ENCODE results near the gene GOLGB1.
"Not testable (repeated sequence)": the region's sequence is repeated elsewhere in the genome, so short reads cannot be mapped to it uniquely, and the experiment has no call there.

Gene GOLGB1

GRCh38 chr3:121688747-121689146 lies 60.8 kb downstream of the GOLGB1 start:
- DNase-seq = not testable (repeated sequence)

GRCh38 chr3:121681792-121682191 lies 67.7 kb downstream of the GOLGB1 start:
- no peak for DNase-seq

DNA sequence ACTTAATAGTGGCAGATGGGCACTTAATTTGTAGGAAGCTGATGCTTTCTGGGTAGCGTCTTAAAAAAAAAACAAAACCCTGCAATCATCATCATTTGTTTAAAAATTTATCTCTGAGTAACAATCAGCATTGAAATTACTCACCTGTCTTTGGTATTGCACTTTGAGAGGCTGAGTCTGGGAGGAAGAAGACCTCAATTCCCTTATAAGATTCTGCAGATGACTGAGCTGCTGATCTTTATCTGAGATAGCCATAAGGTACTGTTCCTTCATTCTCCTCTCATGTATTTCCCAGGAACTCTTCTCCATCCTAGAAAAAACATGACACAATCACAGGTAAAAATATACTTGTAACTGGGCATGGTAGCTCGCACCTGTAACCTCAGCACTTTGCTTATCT lies 72.4 kb downstream of the GOLGB1 start:
- no peak for DNase-seq

- no peak for DNase-seq
These were observed 78.9 kb downstream of the GOLGB1 start for GRCh38 chr3:121670676-121671075.

GRCh38 chr3:121667333-121667732 lies 82.2 kb downstream of the GOLGB1 start:
- DNase-seq = no peak

DNA sequence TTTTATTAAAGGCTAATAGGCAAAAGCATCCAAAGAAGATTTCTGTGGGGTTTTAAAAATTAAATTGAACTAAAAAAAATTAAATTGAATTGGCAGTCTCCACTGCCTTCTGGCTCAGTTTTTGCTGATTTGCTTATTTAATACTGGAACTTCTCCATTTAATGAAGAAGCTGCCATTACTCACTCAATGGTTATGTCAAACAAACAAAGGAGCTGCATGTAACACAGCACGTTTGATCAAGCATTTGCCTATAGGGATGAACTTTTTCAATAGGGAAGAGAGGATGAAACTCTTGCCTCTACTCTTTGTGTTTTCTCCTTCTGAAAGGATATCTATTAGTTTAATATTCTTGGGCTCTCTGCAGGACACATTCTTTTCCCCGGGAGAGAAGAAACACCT lies 84.1 kb downstream of the GOLGB1 start:
- no peak for DNase-seq

DNA sequence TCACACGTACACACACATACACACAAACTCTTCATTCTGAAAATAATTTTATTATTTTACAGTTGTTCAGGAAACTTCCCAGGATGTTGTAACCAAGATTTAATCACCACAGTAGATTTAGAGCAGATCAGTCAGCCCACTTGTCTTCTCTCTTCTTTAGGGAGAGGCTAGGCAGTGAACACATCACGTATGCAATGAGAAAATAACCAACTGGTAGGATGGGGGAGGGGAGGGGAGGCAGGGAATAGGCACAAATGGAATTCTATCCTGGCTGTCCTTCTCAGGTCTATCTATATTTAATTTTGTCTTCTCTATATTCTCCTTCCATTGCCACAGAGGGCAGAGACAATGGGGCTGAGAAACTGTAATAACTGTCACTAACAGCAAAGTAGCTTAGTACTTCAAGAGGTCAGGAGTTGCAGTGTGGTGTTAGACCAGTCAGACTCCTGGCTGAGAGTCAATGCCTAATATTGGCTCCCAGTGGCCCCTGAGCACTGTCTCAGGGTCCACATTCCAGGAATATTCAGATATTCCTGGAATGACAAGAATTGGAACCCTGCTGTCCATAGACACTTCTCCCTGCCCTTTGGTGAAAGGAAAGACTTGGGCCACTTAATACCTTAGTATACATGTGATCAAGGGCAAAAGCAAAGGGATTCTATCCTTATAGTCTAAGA lies 86.2 kb downstream of the GOLGB1 start:
- no peak for DNase-seq

DNA sequence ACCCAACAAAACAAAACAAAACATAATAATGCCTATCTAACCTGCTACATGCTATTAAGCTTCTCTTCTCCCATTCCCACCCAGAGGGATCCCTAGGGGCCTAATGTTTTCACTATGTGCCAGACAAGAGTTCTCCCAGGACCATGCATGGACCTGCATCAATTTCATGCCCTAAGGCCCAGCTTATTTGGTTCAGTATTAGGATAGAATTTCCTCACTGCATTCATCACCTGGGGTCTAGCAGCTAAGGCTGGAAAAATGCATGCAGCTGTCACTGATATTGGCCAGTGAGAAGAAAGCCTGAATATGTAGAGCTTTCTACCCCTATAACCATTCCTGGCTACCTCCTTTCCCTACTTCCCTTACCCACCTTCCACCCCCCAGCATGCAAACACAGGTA lies 86.8 kb downstream of the GOLGB1 start:
- DNase-seq = no peak

- no peak for DNase-seq
These were observed 88.2 kb downstream of the GOLGB1 start for GRCh38 chr3:121661376-121661775.

GRCh38 chr3:121660356-121661171 lies 89.0 kb downstream of the GOLGB1 start, which contains the start of gene HCLS1:
Gene HCLS1, minus strand, starts transcription at chr3:121660903. Its CDS starts 2,556 bp downstream, at chr3:121658347.
- no peak for DNase-seq

DNA sequence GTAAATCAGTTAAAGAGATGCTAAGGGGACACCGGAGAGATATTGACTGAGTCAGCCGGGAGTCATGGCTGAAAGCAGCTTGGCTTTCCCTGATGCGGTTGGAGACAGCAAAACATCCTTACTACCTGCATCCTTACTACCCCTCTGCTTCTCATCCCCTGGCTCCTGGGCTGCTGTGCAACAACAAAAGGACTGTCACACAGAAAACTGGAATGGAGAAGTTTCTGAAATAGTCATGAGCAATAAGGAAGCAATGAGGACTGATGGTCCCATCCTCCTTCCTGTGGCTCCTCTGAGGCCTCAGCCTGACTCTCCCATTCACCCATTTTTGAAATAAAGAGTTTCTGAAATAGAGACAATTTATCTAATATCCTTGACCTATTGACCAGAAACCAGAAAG lies 90.0 kb downstream of the GOLGB1 start:
- DNase-seq = no peak

DNA sequence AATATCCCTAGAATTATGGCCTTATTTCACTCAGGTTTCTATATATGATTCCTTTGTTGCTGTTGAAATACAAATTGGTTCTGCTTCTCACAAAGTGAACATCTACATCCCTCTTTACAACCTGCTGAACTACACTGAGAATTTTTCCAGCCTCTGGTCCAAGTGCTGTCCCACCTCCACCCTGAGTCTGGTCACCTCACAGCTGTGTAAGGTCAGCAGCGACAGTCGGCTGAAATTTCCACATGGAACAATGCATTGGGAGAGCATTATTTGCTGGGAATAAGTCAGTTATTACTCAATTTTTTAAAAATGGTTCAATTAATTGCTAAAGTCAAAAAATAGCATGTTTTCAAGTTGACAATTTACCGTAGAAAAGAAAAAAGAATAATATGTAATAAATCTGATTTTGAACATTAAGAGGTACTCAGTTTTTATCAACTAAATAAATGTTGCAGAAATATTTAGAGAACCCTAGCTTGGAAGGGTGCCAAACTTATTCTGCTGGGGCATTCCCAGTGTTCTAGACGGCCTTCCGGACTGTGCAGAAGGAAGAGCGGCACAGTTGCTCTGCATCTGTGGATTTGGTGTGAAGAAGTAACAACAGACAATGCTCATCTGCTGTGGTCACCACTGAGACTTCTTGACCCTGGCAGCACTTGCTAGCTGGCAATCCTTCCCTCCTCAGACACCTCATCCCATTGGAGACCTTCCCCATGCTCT lies 90.7 kb downstream of the GOLGB1 start:
- no peak for DNase-seq

- no peak for DNase-seq
These were observed 94.8 kb downstream of the GOLGB1 start for GRCh38 chr3:121654493-121655385.

GRCh38 chr3:121651684-121652083 lies 97.9 kb downstream of the GOLGB1 start:
- DNase-seq = no peak

GRCh38 chr3:121649645-121650044 lies 99.9 kb downstream of the GOLGB1 start:
- no peak for DNase-seq

GRCh38 chr3:121648219-121648958 lies 101.2 kb downstream of the GOLGB1 start:
- DNase-seq = no peak

DNA sequence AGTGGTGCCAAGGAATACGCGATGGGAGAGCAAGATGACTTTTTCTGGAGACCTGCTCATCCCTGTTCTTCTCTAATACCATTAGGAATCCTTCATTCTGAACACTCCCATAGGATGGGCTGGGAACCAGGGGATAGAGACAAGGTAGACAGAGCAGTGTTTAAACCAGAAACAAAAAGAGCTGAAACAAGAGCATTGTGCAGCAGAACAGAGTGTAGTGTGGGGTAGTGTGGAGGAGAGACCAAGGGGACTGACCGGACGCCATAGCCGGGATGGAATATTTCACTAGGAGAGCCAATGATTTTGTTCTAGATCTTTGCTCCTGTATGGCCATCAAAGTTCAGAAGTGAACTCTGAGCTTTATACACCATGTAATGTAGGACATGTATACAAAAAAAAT lies 104.5 kb downstream of the GOLGB1 start:
- no peak for DNase-seq

- no peak for DNase-seq
These were observed 106.8 kb downstream of the GOLGB1 start for GRCh38 chr3:121642601-121643314.

DNA sequence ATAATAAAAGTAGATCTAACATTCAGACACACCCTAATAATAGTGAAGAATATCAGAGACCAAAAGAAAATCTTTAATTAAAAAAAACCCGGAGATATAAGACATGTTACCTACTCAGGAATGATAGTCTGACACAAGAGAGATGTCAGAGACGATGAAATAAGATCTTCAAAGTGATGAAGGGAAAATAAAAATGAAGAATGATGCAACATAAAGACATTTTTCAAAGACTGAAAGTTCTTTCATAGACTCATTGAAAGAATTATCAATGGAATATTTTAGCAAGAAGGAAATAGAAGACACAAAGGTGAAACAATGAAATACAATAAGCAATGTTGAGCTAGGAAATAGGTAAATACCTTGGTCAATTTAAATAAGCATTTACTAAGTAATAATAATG lies 108.4 kb downstream of the GOLGB1 start:
- DNase-seq = no peak

DNA sequence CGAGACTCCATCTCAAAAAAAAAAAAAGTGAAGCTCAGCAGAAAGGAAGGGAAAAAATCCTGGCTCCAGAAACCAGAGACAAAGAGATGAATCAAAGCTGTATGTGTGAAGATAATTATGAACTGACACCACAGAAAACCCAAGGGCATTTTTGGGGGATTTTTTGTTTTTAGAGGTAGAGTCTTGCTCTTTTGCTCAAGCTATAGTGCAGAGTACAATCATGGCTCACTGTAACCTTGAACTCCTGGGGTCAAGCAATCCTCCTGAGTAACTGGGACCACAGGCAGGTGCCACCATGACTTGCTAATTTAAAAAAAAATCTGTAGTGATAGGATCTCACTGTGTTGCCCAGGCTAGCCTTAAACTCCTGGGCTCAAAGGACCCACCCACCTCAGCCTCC lies 111.6 kb downstream of the GOLGB1 start:
- no peak for DNase-seq

DNA sequence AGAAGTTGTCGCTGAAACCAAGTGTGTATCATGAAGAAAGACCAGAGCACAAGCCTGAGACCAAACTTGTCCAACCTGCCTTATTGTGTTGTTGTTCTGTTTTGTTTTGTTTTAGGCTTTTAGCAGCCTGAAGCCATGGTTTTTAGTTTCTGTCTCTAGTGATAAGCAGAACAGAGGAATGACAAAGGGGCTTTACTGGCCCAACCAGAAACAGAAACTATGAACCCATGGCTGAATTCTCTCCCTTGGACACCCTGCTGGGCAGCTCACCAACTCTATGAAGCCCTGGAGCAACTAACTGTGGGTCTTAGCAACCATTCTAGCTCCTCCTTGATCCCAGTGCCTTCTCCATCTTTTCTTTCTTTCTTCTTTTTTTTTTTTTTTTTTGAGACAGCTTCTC lies 119.2 kb downstream of the GOLGB1 start:
- no peak for DNase-seq

Measured in amniotic stem cell (primary cell).